ENCODE measurements around the gene CENPP.

DNA sequence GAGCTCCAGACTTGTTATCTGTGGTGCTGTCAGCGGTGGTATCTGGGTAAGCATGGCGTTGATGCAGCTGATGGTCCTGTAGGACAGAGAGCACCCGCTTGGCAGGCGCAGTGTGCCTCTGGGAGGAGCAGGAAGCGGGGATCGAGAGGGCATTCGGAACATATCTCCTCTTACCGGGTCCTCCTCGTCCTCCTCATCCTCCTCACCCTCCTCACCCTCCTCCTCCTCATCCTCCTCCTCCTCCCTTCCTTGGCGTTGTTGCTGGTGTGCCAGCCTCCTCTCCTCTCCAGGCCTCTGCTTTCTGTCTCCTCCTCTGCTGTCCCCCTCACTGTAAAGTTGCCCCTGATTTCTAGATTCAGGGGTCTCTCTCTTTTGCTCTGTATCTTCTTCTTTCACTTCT is 188.9 kb downstream of the CENPP start:
- TF ChIP-seq POLR2AphosphoS5 (IDR thresholded peaks at IDR 0.05; ENCODE audit: insufficient read depth in 1 of 2, low read depth in 1 of 2), result no peak
- TF ChIP-seq, protein P1, sequence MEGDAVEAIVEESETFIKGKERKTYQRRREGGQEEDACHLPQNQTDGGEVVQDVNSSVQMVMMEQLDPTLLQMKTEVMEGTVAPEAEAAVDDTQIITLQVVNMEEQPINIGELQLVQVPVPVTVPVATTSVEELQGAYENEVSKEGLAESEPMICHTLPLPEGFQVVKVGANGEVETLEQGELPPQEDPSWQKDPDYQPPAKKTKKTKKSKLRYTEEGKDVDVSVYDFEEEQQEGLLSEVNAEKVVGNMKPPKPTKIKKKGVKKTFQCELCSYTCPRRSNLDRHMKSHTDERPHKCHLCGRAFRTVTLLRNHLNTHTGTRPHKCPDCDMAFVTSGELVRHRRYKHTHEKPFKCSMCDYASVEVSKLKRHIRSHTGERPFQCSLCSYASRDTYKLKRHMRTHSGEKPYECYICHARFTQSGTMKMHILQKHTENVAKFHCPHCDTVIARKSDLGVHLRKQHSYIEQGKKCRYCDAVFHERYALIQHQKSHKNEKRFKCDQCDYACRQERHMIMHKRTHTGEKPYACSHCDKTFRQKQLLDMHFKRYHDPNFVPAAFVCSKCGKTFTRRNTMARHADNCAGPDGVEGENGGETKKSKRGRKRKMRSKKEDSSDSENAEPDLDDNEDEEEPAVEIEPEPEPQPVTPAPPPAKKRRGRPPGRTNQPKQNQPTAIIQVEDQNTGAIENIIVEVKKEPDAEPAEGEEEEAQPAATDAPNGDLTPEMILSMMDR (IDR thresholded peaks at IDR 0.05), result no peak

Measured in vagina (tissue), 2 donors.